CD4-positive, CD25-positive, alpha-beta regulatory T cell (primary cell): Measurements from ENCODE around the gene KIAA1217. TPM values are rescaled to one million over a fixed set of nuclear protein-coding genes. Genes with fewer than 3 reads are reported as not detected.

Source experiments
- ATAC-seq, 2 donors: fragments of 150-1000 bp; cut with Tn5 transposase; one replicate each; pipeline ENCODE4 v1.10.0; 2021; ENCODE audit warnings: low read depth in 2 of 2, moderate number of reproducible peaks in 2 of 2, moderate library complexity in 1 of 2
- DNase-seq, 3 donors: peaks; one replicate each; pipeline versions ENCODE4 v3.0.0 to v3.0.0-alpha.2; 2012 to 2022; ENCODE audit warnings: mixed read lengths in 1 of 3
- H3K27ac ChIP-seq: one replicate; pipeline ENCODE4 v1.7.0; 2013; ENCODE audit warnings: mild to moderate bottlenecking, low read length; ENCODE audit not compliant: insufficient read depth, poor library complexity, severe bottlenecking
- H3K27me3 ChIP-seq: one replicate; pipeline ENCODE4 v1.7.0; 2013; ENCODE audit warnings: low read length; ENCODE audit not compliant: control insufficient read depth, insufficient read depth
- H3K36me3 ChIP-seq: one replicate; pipeline ENCODE4 v1.7.0; 2013; ENCODE audit warnings: mild to moderate bottlenecking, low read length, moderate library complexity; ENCODE audit not compliant: control insufficient read depth, insufficient read depth
- H3K4me1 ChIP-seq: 2 replicates; pipeline ENCODE4 v1.7.0; 2013; ENCODE audit warnings: mild to moderate bottlenecking, low read length; ENCODE audit not compliant: insufficient read depth, control insufficient read depth, poor library complexity, severe bottlenecking
- H3K4me3 ChIP-seq: one replicate; pipeline ENCODE4 v1.7.0; 2013; ENCODE audit warnings: low read depth, mild to moderate bottlenecking, low read length, moderate library complexity
- H3K9me3 ChIP-seq, 2 experiments: 1 replicate in 1 of 2; 2 replicates in 1 of 2; pipeline ENCODE4 v1.7.0; 2013; ENCODE audit warnings: low read length in 2 of 2, mild to moderate bottlenecking in 1 of 2, moderate library complexity in 1 of 2; ENCODE audit not compliant: control insufficient read depth in 2 of 2
- H3K27ac Mint-ChIP-seq, 3 donors: one replicate each; pipeline ENCODE4 v1.8.0; 2020 to 2022; ENCODE audit warnings: mild to moderate bottlenecking in 3 of 3, mixed read lengths in 3 of 3, moderate library complexity in 2 of 3
- H3K27me3 Mint-ChIP-seq: one replicate; pipeline ENCODE4 v1.8.0; 2022; ENCODE audit warnings: mild to moderate bottlenecking, mixed read lengths
- H3K36me3 Mint-ChIP-seq: one replicate; pipeline ENCODE4 v1.8.0; 2020; ENCODE audit warnings: mixed read lengths
- H3K4me1 Mint-ChIP-seq, 4 donors: one replicate each; pipeline ENCODE4 v1.8.0; 2020 to 2022; ENCODE audit warnings: mixed read lengths in 4 of 4, mild to moderate bottlenecking in 1 of 4
- H3K4me3 Mint-ChIP-seq, 4 donors: one replicate each; pipeline ENCODE4 v1.8.0; 2020 to 2022; ENCODE audit warnings: mild to moderate bottlenecking in 4 of 4, mixed read lengths in 4 of 4, moderate library complexity in 3 of 4
- H3K9me3 Mint-ChIP-seq, 7 donors: one replicate each; pipeline ENCODE4 v1.8.0; 2020 to 2022; ENCODE audit warnings: mixed read lengths in 7 of 7, mild to moderate bottlenecking in 3 of 7, moderate library complexity in 2 of 7
- polyA plus RNA-seq, 4 donors: library from polyadenylated mRNA; unstranded; fragments of 300-500 nt; fragmentation: Illumina TruSeq; gene quantifications; one replicate each; pipeline ENCODE4 v1.2.3, GENCODE V29; 2021
- total RNA-seq: library from RNA; stranded (reverse); gene quantifications from one replicate; pipeline ENCODE4 v1.2.3, GENCODE V29; 2022

Gene KIAA1217
- total and polyA plus RNA-seq, 5 donors from 2014 or later: 0.10 TPM; not detected in 4

GRCh38 chr10:24393201-24393600 is 184.3 kb downstream of the KIAA1217 start:
- no peaks in the 10 kb centered on the region for H3K36me3 Mint-ChIP-seq
- ATAC-seq (no peak), DNase-seq (no peak)
- H3K9me3 Mint-ChIP-seq: peaks cover 0 to 4% (median 0%) of the 10 kb centered on the region in 7 donors
- H3K27me3 ChIP-seq: no peaks in the 10 kb centered on the region
- H3K4me1 Mint-ChIP-seq: no peaks in the 10 kb centered on the region
- H3K27ac ChIP-seq: no peak overlapping the region
- no peak overlapping the region for H3K4me3 Mint-ChIP-seq
- H3K9me3 ChIP-seq: no peaks in the 10 kb centered on the region
- no peak overlapping the region for H3K27ac Mint-ChIP-seq
- H3K36me3 ChIP-seq: no peaks in the 10 kb centered on the region
- H3K27me3 Mint-ChIP-seq: no peaks in the 10 kb centered on the region
- no peaks in the 10 kb centered on the region for H3K4me1 ChIP-seq
- H3K4me3 ChIP-seq: no peak overlapping the region

- H3K4me1 ChIP-seq: no peaks in the 10 kb centered on the region
- H3K4me3 ChIP-seq: no peak overlapping the region
- Mint-ChIP-seq H3K9me3 (peaks cover 0 to 4% (median 0%) of the 10 kb centered on the region in 7 donors), H3K4me3 (no peak overlapping the region), H3K27ac (no peak overlapping the region), H3K27me3 (no peaks in the 10 kb centered on the region), H3K36me3 (no peaks in the 10 kb centered on the region), H3K4me1 (no peaks in the 10 kb centered on the region)
- no peaks in the 10 kb centered on the region for H3K36me3 ChIP-seq
- H3K27ac ChIP-seq: no peak overlapping the region
- no peaks in the 10 kb centered on the region for H3K9me3 ChIP-seq
- no peak for DNase-seq
- no peaks in the 10 kb centered on the region for H3K27me3 ChIP-seq
- no peak for ATAC-seq
These were observed 185.7 kb downstream of the KIAA1217 start for GRCh38 chr10:24394461-24395190.

- Mint-ChIP-seq H3K4me1 (no peaks in the 10 kb centered on the region), H3K27ac (no peak overlapping the region), H3K27me3 (no peaks in the 10 kb centered on the region), H3K4me3 (no peak overlapping the region), H3K36me3 (no peaks in the 10 kb centered on the region), H3K9me3 (peaks cover 0 to 3% (median 0%) of the 10 kb centered on the region in 7 donors)
- ATAC-seq (no peak), DNase-seq (no peak)
- Histone ChIP-seq H3K4me1 (no peaks in the 10 kb centered on the region), H3K4me3 (no peak overlapping the region), H3K36me3 (no peaks in the 10 kb centered on the region), H3K27me3 (no peaks in the 10 kb centered on the region), H3K27ac (no peak overlapping the region), H3K9me3 (no peaks in the 10 kb centered on the region)
These were observed 187.5 kb downstream of the KIAA1217 start for GRCh38 chr10:24396396-24396795.

- DNase-seq (no peak), ATAC-seq (no peak)
- H3K4me3 Mint-ChIP-seq: no peak overlapping the region
- Histone ChIP-seq H3K4me1 (no peaks in the 10 kb centered on the region), H3K4me3 (no peak overlapping the region), H3K27me3 (no peaks in the 10 kb centered on the region), H3K27ac (no peak overlapping the region), H3K36me3 (no peaks in the 10 kb centered on the region), H3K9me3 (no peaks in the 10 kb centered on the region)
- H3K9me3 Mint-ChIP-seq: peaks cover 0 to 3% (median 0%) of the 10 kb centered on the region in 7 donors
- H3K36me3 Mint-ChIP-seq: no peaks in the 10 kb centered on the region
- H3K27me3 Mint-ChIP-seq: no peaks in the 10 kb centered on the region
- no peaks in the 10 kb centered on the region for H3K4me1 Mint-ChIP-seq
- H3K27ac Mint-ChIP-seq: no peak overlapping the region
These were observed 188.7 kb downstream of the KIAA1217 start for GRCh38 chr10:24397662-24398061.

- DNase-seq: no peak
- no peaks in the 10 kb centered on the region for H3K27me3 Mint-ChIP-seq
- no peaks in the 10 kb centered on the region for H3K4me1 ChIP-seq
- no peaks in the 10 kb centered on the region for H3K9me3 ChIP-seq
- no peak overlapping the region for H3K27ac ChIP-seq
- H3K36me3 Mint-ChIP-seq: no peaks in the 10 kb centered on the region
- no peaks in the 10 kb centered on the region for H3K4me1 Mint-ChIP-seq
- no peak for ATAC-seq
- no peak overlapping the region for H3K27ac Mint-ChIP-seq
- H3K36me3 ChIP-seq: no peaks in the 10 kb centered on the region
- H3K4me3 Mint-ChIP-seq: no peak overlapping the region
- H3K9me3 Mint-ChIP-seq: no peaks in the 10 kb centered on the region
- no peaks in the 10 kb centered on the region for H3K27me3 ChIP-seq
- no peak overlapping the region for H3K4me3 ChIP-seq
These were observed 195.6 kb downstream of the KIAA1217 start for GRCh38 chr10:24404567-24404966.

- no peaks in the 10 kb centered on the region for H3K9me3 ChIP-seq
- H3K4me1 Mint-ChIP-seq: no peaks in the 10 kb centered on the region
- no peak for ATAC-seq
These were observed 196.7 kb downstream of the KIAA1217 start for GRCh38 chr10:24405635-24406034.

GRCh38 chr10:24406809-24407483 is 198.0 kb downstream of the KIAA1217 start:
- no peak overlapping the region for H3K4me3 Mint-ChIP-seq
- peak overlapping the region in 1 of 3 donors; percentile 20 for H3K27ac Mint-ChIP-seq
- no peaks in the 10 kb centered on the region for H3K36me3 Mint-ChIP-seq
- ATAC-seq (no peak), DNase-seq (no peak)
- Histone ChIP-seq H3K36me3 (no peaks in the 10 kb centered on the region), H3K27ac (no peak overlapping the region), H3K4me3 (no peak overlapping the region), H3K9me3 (no peaks in the 10 kb centered on the region), H3K4me1 (no peaks in the 10 kb centered on the region), H3K27me3 (peaks cover 2% of the 10 kb centered on the region)
- no peaks in the 10 kb centered on the region for H3K9me3 Mint-ChIP-seq
- no peaks in the 10 kb centered on the region for H3K27me3 Mint-ChIP-seq
- no peaks in the 10 kb centered on the region for H3K4me1 Mint-ChIP-seq

More at GRCh38 chr10:24405635-24406034, 196.7 kb downstream of the KIAA1217 start:
- Mint-ChIP-seq H3K4me3 (peak overlapping the region in 1 of 4 donors; percentile 44), H3K27ac (no peak overlapping the region), H3K36me3 (no peaks in the 10 kb centered on the region), H3K9me3 (no peaks in the 10 kb centered on the region), H3K27me3 (no peaks in the 10 kb centered on the region)
- H3K27ac ChIP-seq: no peak overlapping the region
- no peaks in the 10 kb centered on the region for H3K4me1 ChIP-seq
- H3K4me3 ChIP-seq: no peak overlapping the region
- no peaks in the 10 kb centered on the region for H3K27me3 ChIP-seq
- no peak for DNase-seq
- H3K36me3 ChIP-seq: no peaks in the 10 kb centered on the region

GRCh38 chr10:24407928-24408327 is 199.0 kb downstream of the KIAA1217 start:
- DNase-seq (no peak), ATAC-seq (no peak)
- H3K4me3 Mint-ChIP-seq: no peak overlapping the region
- no peaks in the 10 kb centered on the region for H3K27me3 Mint-ChIP-seq
- H3K27ac Mint-ChIP-seq: no peak overlapping the region
- Histone ChIP-seq H3K27me3 (peaks cover 2% of the 10 kb centered on the region), H3K4me3 (no peak overlapping the region), H3K4me1 (no peaks in the 10 kb centered on the region), H3K27ac (no peak overlapping the region), H3K36me3 (no peaks in the 10 kb centered on the region), H3K9me3 (no peaks in the 10 kb centered on the region)
- H3K4me1 Mint-ChIP-seq: no peaks in the 10 kb centered on the region
- H3K9me3 Mint-ChIP-seq: no peaks in the 10 kb centered on the region
- H3K36me3 Mint-ChIP-seq: no peaks in the 10 kb centered on the region
